ENCODE data around the gene ALG14.

DNA sequence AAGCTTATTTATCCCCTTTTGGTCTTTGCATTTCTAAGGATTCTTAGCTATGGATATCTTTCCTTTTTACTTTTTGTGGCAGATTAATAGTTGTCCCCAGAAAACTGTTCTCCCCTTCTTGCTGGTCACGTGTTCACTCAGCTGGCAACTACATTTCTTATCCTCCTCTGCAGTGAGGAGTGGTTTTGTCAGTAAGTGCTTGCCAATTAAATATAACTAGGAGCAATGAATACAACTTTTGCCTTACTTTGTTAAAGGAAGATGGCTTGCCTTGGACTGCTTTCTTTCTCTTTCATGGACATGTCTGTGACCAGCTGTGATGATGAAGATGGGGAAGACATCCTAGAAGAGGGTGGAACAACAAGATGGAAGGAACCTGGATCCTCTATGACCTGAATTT, 15.6 kb upstream of the ALG14 start:
- TF ChIP-seq CTCF (conservative IDR thresholded peaks at IDR 0.05 in 1 of 2, IDR thresholded peaks at IDR 0.05 in 1 of 2; ENCODE audit: low read depth in 1 of 2, low read length in 2 of 2) (no peak), EZH2 (IDR thresholded peaks at IDR 0.05; ENCODE audit: low read length, missing control alignments) (no peak)
